Measurements from ENCODE around the gene SOS1.
A peak's percentile ranks its signal among the peaks of the same experiment; 100 is the strongest.
"Not testable (repeated sequence)": the region's sequence is repeated elsewhere in the genome, so short reads cannot be mapped to it uniquely, and the experiment has no call there.

Gene SOS1

GRCh38 chr2:38957972-38958371, 162.9 kb downstream of the SOS1 start:
- no peak for DNase-seq
- ATAC-seq (replicated peaks): no peak
- Mint-ChIP-seq H3K4me1 (ENCODE audit: low read depth in 2 of 2) (no peaks in the 10 kb centered on the region), H3K4me3 (no peak overlapping the region), H3K27me3 (peaks cover 21 to 36% of the 10 kb centered on the region in 2 donors), H3K27ac (no peak overlapping the region), H3K9me3 (no peaks in the 10 kb centered on the region), H3K36me3 (ENCODE audit: insufficient read depth) (peaks cover 4% of the 10 kb centered on the region)

- ATAC-seq (replicated peaks) (no peak), DNase-seq (no peak)
- Mint-ChIP-seq H3K4me3 (no peak overlapping the region), H3K36me3 (ENCODE audit: insufficient read depth) (no peaks in the 10 kb centered on the region), H3K27me3 (no peaks in the 10 kb centered on the region), H3K27ac (no peak overlapping the region), H3K9me3 (no peaks in the 10 kb centered on the region), H3K4me1 (ENCODE audit: low read depth in 2 of 2) (no peaks in the 10 kb centered on the region)
These were observed 169.1 kb downstream of the SOS1 start for GRCh38 chr2:38951766-38952165.

- Mint-ChIP-seq H3K36me3 (ENCODE audit: insufficient read depth) (no peaks in the 10 kb centered on the region), H3K27ac (no peak overlapping the region), H3K27me3 (peaks cover under 1 to 2% of the 10 kb centered on the region in 2 donors), H3K4me1 (ENCODE audit: low read depth in 2 of 2) (no peaks in the 10 kb centered on the region), H3K9me3 (no peaks in the 10 kb centered on the region), H3K4me3 (no peak overlapping the region)
- ATAC-seq (replicated peaks) (no peak), DNase-seq (no peak)
These were observed 171.9 kb downstream of the SOS1 start for GRCh38 chr2:38948995-38949394.

GRCh38 chr2:38948387-38948882, 172.4 kb downstream of the SOS1 start:
- no peaks in the 10 kb centered on the region for H3K9me3 Mint-ChIP-seq
- no peak overlapping the region for H3K4me3 Mint-ChIP-seq
- no peak overlapping the region for H3K27ac Mint-ChIP-seq
- peaks cover 7% of the 10 kb centered on the region in 2 donors for H3K27me3 Mint-ChIP-seq
- no peaks in the 10 kb centered on the region for H3K36me3 Mint-ChIP-seq (ENCODE audit: insufficient read depth)
- ATAC-seq (replicated peaks) (no peak), DNase-seq (no peak)
- H3K4me1 Mint-ChIP-seq (ENCODE audit: low read depth in 2 of 2): no peaks in the 10 kb centered on the region

GRCh38 chr2:38947241-38948239, 173.3 kb downstream of the SOS1 start:
- Mint-ChIP-seq H3K9me3 (no peaks in the 10 kb centered on the region), H3K4me1 (ENCODE audit: low read depth in 2 of 2) (no peaks in the 10 kb centered on the region), H3K27ac (no peak overlapping the region), H3K36me3 (ENCODE audit: insufficient read depth) (no peaks in the 10 kb centered on the region), H3K4me3 (no peak overlapping the region), H3K27me3 (peaks cover 11 to 13% of the 10 kb centered on the region in 2 donors)
- ATAC-seq (replicated peaks) (peak; percentile 65), DNase-seq (peak; percentile 38 to 56 (median 49))

- H3K4me3 Mint-ChIP-seq: no peak overlapping the region
- no peak for ATAC-seq (replicated peaks)
- DNase-seq: no peak
- no peak overlapping the region for H3K27ac Mint-ChIP-seq
- H3K4me1 Mint-ChIP-seq (ENCODE audit: low read depth in 2 of 2): no peaks in the 10 kb centered on the region
- no peaks in the 10 kb centered on the region for H3K36me3 Mint-ChIP-seq (ENCODE audit: insufficient read depth)
- no peaks in the 10 kb centered on the region for H3K9me3 Mint-ChIP-seq
- peaks cover 11 to 13% of the 10 kb centered on the region in 2 donors for H3K27me3 Mint-ChIP-seq
These were observed 174.9 kb downstream of the SOS1 start for GRCh38 chr2:38945911-38946310.

GRCh38 chr2:38945372-38945771, 175.5 kb downstream of the SOS1 start:
- H3K27ac Mint-ChIP-seq: no peak overlapping the region
- H3K4me3 Mint-ChIP-seq: no peak overlapping the region
- DNase-seq (no peak), ATAC-seq (replicated peaks) (no peak)
- H3K9me3 Mint-ChIP-seq: no peaks in the 10 kb centered on the region
- peaks cover 13 to 16% of the 10 kb centered on the region in 2 donors for H3K27me3 Mint-ChIP-seq
- H3K4me1 Mint-ChIP-seq (ENCODE audit: low read depth in 2 of 2): no peaks in the 10 kb centered on the region
- H3K36me3 Mint-ChIP-seq (ENCODE audit: insufficient read depth): no peaks in the 10 kb centered on the region

GRCh38 chr2:38943784-38944183, 177.1 kb downstream of the SOS1 start:
- ATAC-seq (replicated peaks): no peak
- DNase-seq: no peak
- no peak overlapping the region for H3K4me3 Mint-ChIP-seq
- H3K4me1 Mint-ChIP-seq (ENCODE audit: low read depth in 2 of 2): no peaks in the 10 kb centered on the region
- no peaks in the 10 kb centered on the region for H3K36me3 Mint-ChIP-seq (ENCODE audit: insufficient read depth)
- no peaks in the 10 kb centered on the region for H3K9me3 Mint-ChIP-seq
- no peak overlapping the region for H3K27ac Mint-ChIP-seq
- peaks cover 13 to 19% of the 10 kb centered on the region in 2 donors for H3K27me3 Mint-ChIP-seq

- no peak overlapping the region for H3K4me3 Mint-ChIP-seq
- DNase-seq (no peak), ATAC-seq (replicated peaks) (no peak)
- no peaks in the 10 kb centered on the region for H3K4me1 Mint-ChIP-seq (ENCODE audit: low read depth in 2 of 2)
- peaks cover 13 to 19% of the 10 kb centered on the region in 2 donors for H3K27me3 Mint-ChIP-seq
- no peak overlapping the region for H3K27ac Mint-ChIP-seq
- H3K9me3 Mint-ChIP-seq: no peaks in the 10 kb centered on the region
- no peaks in the 10 kb centered on the region for H3K36me3 Mint-ChIP-seq (ENCODE audit: insufficient read depth)
These were observed 180.1 kb downstream of the SOS1 start for GRCh38 chr2:38940746-38941145.

- no peaks in the 10 kb centered on the region for H3K4me1 Mint-ChIP-seq (ENCODE audit: low read depth in 2 of 2)
- no peaks in the 10 kb centered on the region for H3K9me3 Mint-ChIP-seq
- H3K36me3 Mint-ChIP-seq (ENCODE audit: insufficient read depth): no peaks in the 10 kb centered on the region
- H3K27ac Mint-ChIP-seq: no peak overlapping the region
- H3K4me3 Mint-ChIP-seq: no peak overlapping the region
- H3K27me3 Mint-ChIP-seq: peaks cover 12 to 22% of the 10 kb centered on the region in 2 donors
- no peak for ATAC-seq (replicated peaks)
- DNase-seq: no peak
These were observed 183.3 kb downstream of the SOS1 start for GRCh38 chr2:38937548-38937947.

GRCh38 chr2:38936516-38936915, 184.3 kb downstream of the SOS1 start:
- not testable (repeated sequence) for H3K36me3 Mint-ChIP-seq (ENCODE audit: insufficient read depth)

GRCh38 chr2:38935568-38936172, 185.2 kb downstream of the SOS1 start:
- ATAC-seq (replicated peaks): no peak
- Mint-ChIP-seq H3K4me1 (ENCODE audit: low read depth in 2 of 2) (no peaks in the 10 kb centered on the region), H3K4me3 (no peak overlapping the region), H3K27me3 (peaks cover 12 to 20% of the 10 kb centered on the region in 2 donors), H3K36me3 (ENCODE audit: insufficient read depth) (no peaks in the 10 kb centered on the region), H3K9me3 (no peaks in the 10 kb centered on the region), H3K27ac (no peak overlapping the region)
- DNase-seq: no peak

More at GRCh38 chr2:38936516-38936915, 184.3 kb downstream of the SOS1 start:
- H3K27me3 Mint-ChIP-seq: peaks cover 12 to 22% of the 10 kb centered on the region in 2 donors
- H3K27ac Mint-ChIP-seq; DNase-seq; ATAC-seq (replicated peaks); H3K4me3 Mint-ChIP-seq; H3K4me1 Mint-ChIP-seq (ENCODE audit: low read depth in 2 of 2); H3K9me3 Mint-ChIP-seq: not testable (repeated sequence)

- no peak overlapping the region for H3K4me3 Mint-ChIP-seq
These were observed 186.1 kb downstream of the SOS1 start for GRCh38 chr2:38934742-38935141.

More at GRCh38 chr2:38934742-38935141, 186.1 kb downstream of the SOS1 start:
- DNase-seq (no peak), ATAC-seq (replicated peaks) (no peak)
- Mint-ChIP-seq H3K27me3 (peaks cover 12 to 14% of the 10 kb centered on the region in 2 donors), H3K36me3 (ENCODE audit: insufficient read depth) (peaks cover 3% of the 10 kb centered on the region), H3K9me3 (no peaks in the 10 kb centered on the region), H3K4me1 (ENCODE audit: low read depth in 2 of 2) (no peaks in the 10 kb centered on the region), H3K27ac (peak overlapping the region in 1 of 2 donors; percentile 0)

All from effector memory CD8-positive, alpha-beta T cell (primary cell).